HEK293 (cell line): Measurements from ENCODE around the gene ARHGAP26.

Experiments used
- CTCF ChIA-PET: fragments of 350-600 bp; formaldehyde crosslinking; extraction: SDS; loops from one replicate; lab custom pipeline; 2021; ENCODE audit warnings: antibody characterized with exemption; lab: Yijun Ruan, JAX
- POLR2A ChIA-PET: fragments of 300-600 bp; formaldehyde crosslinking; extraction: SDS; loops from one replicate; lab custom pipeline; 2020; ENCODE audit warnings: antibody characterized with exemption, inconsistent platforms; lab: Yijun Ruan, JAX
- H3K27ac ChIP-seq: fragments of 200-500 bp; sonication (Bioruptor generic); 2 replicates; pipeline ENCODE4 v1.5.1; 2014; ENCODE audit warnings: low read depth, low read length, control low read depth, inconsistent platforms; ENCODE audit errors: extremely low read depth
- H3K36me3 ChIP-seq, 2 experiments: fragments of 200-500 bp in 1 of 2; sonication (Bioruptor generic) in 1 of 2; 1 replicate in 1 of 2; 2 replicates in 1 of 2; pipeline ENCODE4 v1.5.1; 2014 to 2017; ENCODE audit warnings: inconsistent platforms in 2 of 2, low read length in 2 of 2; ENCODE audit not compliant: control insufficient read depth in 2 of 2, insufficient read depth in 1 of 2
- H3K4me1 ChIP-seq: fragments of 200-500 bp; sonication (Bioruptor generic); 2 replicates; pipeline ENCODE4 v1.5.1; 2014; ENCODE audit warnings: mild to moderate bottlenecking, low read length, inconsistent platforms; ENCODE audit not compliant: control insufficient read depth, insufficient read depth
- H3K4me3 ChIP-seq: 2 replicates; pipeline ENCODE4 v1.5.1; 2011; ENCODE audit warnings: low read depth, mild to moderate bottlenecking, control low read depth, low read length, moderate library complexity
- H3K9me3 ChIP-seq: fragments of 200-500 bp; sonication (Bioruptor generic); 2 replicates; pipeline ENCODE4 v1.5.1; 2014; ENCODE audit warnings: low read depth, low read length, inconsistent platforms; ENCODE audit not compliant: control insufficient read depth, insufficient read depth
- GFI1B ChIP-seq: fragments of 450-650 bp; formaldehyde crosslinking; IDR thresholded peaks from 2 replicates; pipeline ENCODE4 v1.5.1; 2016; ENCODE audit warnings: missing biosample characterization, missing genetic modification characterization
- GLIS1 ChIP-seq: fragments of 450-650 bp; formaldehyde crosslinking; IDR thresholded peaks from 2 replicates; pipeline ENCODE4 v1.5.1; 2016; ENCODE audit warnings: missing biosample characterization, missing genetic modification characterization
- KLF1 ChIP-seq: fragments of 450-650 bp; formaldehyde crosslinking; IDR thresholded peaks from 2 replicates; pipeline ENCODE4 v1.5.1; 2016; ENCODE audit warnings: missing biosample characterization, missing genetic modification characterization
- KLF16 ChIP-seq: fragments of 450-650 bp; formaldehyde crosslinking; IDR thresholded peaks from 2 replicates; pipeline ENCODE4 v1.5.1; 2017; ENCODE audit warnings: missing biosample characterization, missing genetic modification characterization
- KLF17 ChIP-seq: fragments of 450-650 bp; formaldehyde crosslinking; IDR thresholded peaks from 2 replicates; pipeline ENCODE4 v1.5.1; 2016; ENCODE audit warnings: missing biosample characterization, missing genetic modification characterization
- KLF7 ChIP-seq: fragments of 450-650 bp; formaldehyde crosslinking; IDR thresholded peaks from 2 replicates; pipeline ENCODE4 v1.5.1; 2016; ENCODE audit warnings: missing biosample characterization, missing genetic modification characterization, borderline replicate concordance
- OSR2 ChIP-seq: fragments of 450-650 bp; formaldehyde crosslinking; IDR thresholded peaks from 2 replicates; pipeline ENCODE4 v1.5.1; 2016; ENCODE audit warnings: missing biosample characterization, missing genetic modification characterization
- YY1 ChIP-seq: fragments of 450-650 bp; formaldehyde crosslinking; IDR thresholded peaks from 2 replicates; pipeline ENCODE4 v1.5.1; 2018; ENCODE audit warnings: missing biosample characterization, missing genetic modification characterization
- ZNF157 ChIP-seq: fragments of 450-650 bp; formaldehyde crosslinking; IDR thresholded peaks from 2 replicates; pipeline ENCODE4 v1.5.1; 2016; ENCODE audit warnings: missing biosample characterization, missing genetic modification characterization
- ZNF174 ChIP-seq: fragments of 450-650 bp; formaldehyde crosslinking; IDR thresholded peaks from 2 replicates; pipeline ENCODE4 v1.5.0; 2017; ENCODE audit warnings: missing biosample characterization, mild to moderate bottlenecking, missing genetic modification characterization
- ZNF18 ChIP-seq: fragments of 450-650 bp; formaldehyde crosslinking; IDR thresholded peaks from 2 replicates; pipeline ENCODE4 v1.5.1; 2016; ENCODE audit warnings: missing biosample characterization, missing genetic modification characterization
- ZNF2 ChIP-seq: fragments of 450-650 bp; formaldehyde crosslinking; IDR thresholded peaks from 2 replicates; pipeline ENCODE4 v1.5.1; 2016; ENCODE audit warnings: missing biosample characterization, missing genetic modification characterization
- ZNF24 ChIP-seq: fragments of 450-650 bp; formaldehyde crosslinking; IDR thresholded peaks from 2 replicates; pipeline ENCODE4 v1.5.1; 2016; ENCODE audit warnings: missing biosample characterization, missing genetic modification characterization
- ZNF350 ChIP-seq: fragments of 450-650 bp; formaldehyde crosslinking; IDR thresholded peaks from 2 replicates; pipeline ENCODE4 v1.5.0; 2017; ENCODE audit warnings: missing biosample characterization, mild to moderate bottlenecking, missing genetic modification characterization
- ZNF354C ChIP-seq: fragments of 450-650 bp; formaldehyde crosslinking; IDR thresholded peaks from 2 replicates; pipeline ENCODE4 v1.5.1; 2016; ENCODE audit warnings: missing biosample characterization, missing genetic modification characterization, low read depth, borderline replicate concordance
- ZNF366 ChIP-seq: fragments of 450-650 bp; formaldehyde crosslinking; conservative IDR thresholded peaks from 2 replicates; pipeline ENCODE4 v1.5.1; 2016; ENCODE audit warnings: missing biosample characterization, missing genetic modification characterization
- ZNF501 ChIP-seq: fragments of 450-650 bp; formaldehyde crosslinking; IDR thresholded peaks from 2 replicates; pipeline ENCODE4 v1.5.1; 2016; ENCODE audit warnings: missing biosample characterization, missing genetic modification characterization
- ZNF561 ChIP-seq: fragments of 450-650 bp; IDR thresholded peaks from 2 replicates; pipeline ENCODE4 v1.5.1; 2018; ENCODE audit warnings: missing biosample characterization, missing genetic modification characterization, borderline replicate concordance
- ZNF654 ChIP-seq: fragments of 450-650 bp; formaldehyde crosslinking; IDR thresholded peaks from 2 replicates; pipeline ENCODE4 v1.5.1; 2016; ENCODE audit warnings: low read depth, missing biosample characterization, missing genetic modification characterization
- ZNF664 ChIP-seq: fragments of 450-650 bp; formaldehyde crosslinking; IDR thresholded peaks from 2 replicates; pipeline ENCODE4 v1.5.1; 2016; ENCODE audit warnings: missing biosample characterization, missing genetic modification characterization
- ZNF701 ChIP-seq: fragments of 450-650 bp; formaldehyde crosslinking; IDR thresholded peaks from 2 replicates; pipeline ENCODE4 v1.5.1; 2016; ENCODE audit warnings: missing biosample characterization, missing genetic modification characterization
- ZNF776 ChIP-seq: fragments of 450-650 bp; formaldehyde crosslinking; IDR thresholded peaks from 2 replicates; pipeline ENCODE4 v1.5.0; 2017; ENCODE audit warnings: missing biosample characterization, missing genetic modification characterization, borderline replicate concordance
- ZNF837 ChIP-seq: fragments of 450-650 bp; formaldehyde crosslinking; IDR thresholded peaks from 2 replicates; pipeline ENCODE4 v1.5.1; 2016; ENCODE audit warnings: missing biosample characterization, missing genetic modification characterization
- TF ChIP-seq, protein P1 (sequence below): fragments of 450-650 bp; formaldehyde crosslinking; IDR thresholded peaks from 2 replicates; pipeline ENCODE4 v1.5.1; 2017; ENCODE audit warnings: missing biosample characterization, missing genetic modification characterization
- TF ChIP-seq, protein P2 (sequence below): fragments of 450-650 bp; formaldehyde crosslinking; IDR thresholded peaks from 2 replicates; pipeline ENCODE4 v1.5.1; 2016; ENCODE audit warnings: missing biosample characterization, missing genetic modification characterization

Gene ARHGAP26

GRCh38 chr5:142894749-142895148 is 124.6 kb downstream of the ARHGAP26 start (continued):
- no peak for TF ChIP-seq ZNF561 (tag by site-specific recombination)
- TF ChIP-seq GLIS1: no peak
- no peak for TF ChIP-seq ZNF2 (tag by site-specific recombination)
- no peak for TF ChIP-seq GFI1B (tag by site-specific recombination)
- TF ChIP-seq, protein P1, sequence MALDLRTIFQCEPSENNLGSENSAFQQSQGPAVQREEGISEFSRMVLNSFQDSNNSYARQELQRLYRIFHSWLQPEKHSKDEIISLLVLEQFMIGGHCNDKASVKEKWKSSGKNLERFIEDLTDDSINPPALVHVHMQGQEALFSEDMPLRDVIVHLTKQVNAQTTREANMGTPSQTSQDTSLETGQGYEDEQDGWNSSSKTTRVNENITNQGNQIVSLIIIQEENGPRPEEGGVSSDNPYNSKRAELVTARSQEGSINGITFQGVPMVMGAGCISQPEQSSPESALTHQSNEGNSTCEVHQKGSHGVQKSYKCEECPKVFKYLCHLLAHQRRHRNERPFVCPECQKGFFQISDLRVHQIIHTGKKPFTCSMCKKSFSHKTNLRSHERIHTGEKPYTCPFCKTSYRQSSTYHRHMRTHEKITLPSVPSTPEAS: no peak
- no peak for TF ChIP-seq ZNF157 (tag by site-specific recombination)

DNA sequence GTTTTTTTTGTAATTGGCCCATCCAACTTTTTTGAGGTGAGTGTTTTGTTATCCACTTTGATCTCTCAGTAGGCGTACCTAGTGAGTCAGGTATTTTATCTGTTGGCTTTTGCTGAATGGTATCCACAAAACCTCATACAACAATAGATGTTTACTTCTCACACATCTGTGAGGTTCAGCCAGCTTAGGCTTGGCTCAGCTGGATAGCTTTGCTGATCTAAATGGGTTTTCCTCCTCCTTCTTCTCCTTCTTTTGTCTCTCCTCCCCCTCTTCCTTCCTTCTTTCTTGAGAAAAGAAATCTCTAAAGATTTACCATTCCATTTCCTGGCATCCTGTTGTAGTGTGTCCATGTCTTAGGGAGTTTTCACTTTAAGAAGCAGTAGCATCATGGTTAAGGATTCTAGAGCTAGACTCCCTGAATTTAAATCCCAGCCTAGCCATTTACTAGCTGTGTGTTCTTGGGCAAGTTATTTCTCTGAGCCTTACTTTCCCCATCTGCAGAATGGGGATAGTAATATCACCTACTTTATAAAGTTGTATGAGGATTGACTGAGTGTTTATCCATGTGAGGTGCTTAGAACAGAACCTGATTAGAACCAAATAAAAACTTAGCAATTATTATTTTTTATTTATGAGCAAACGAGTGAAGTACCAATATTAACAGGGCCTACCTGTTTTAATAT is 126.3 kb downstream of the ARHGAP26 start:
- Histone ChIP-seq H3K4me1 (0 out of 2 replicates have a peak, but pooled peaks cover 4% of the 10 kb centered on the region), H3K4me3 (no peak overlapping the region), H3K9me3 (no peaks in the 10 kb centered on the region), H3K27ac (no peak overlapping the region), H3K36me3 (peaks cover 3 to 4% of the 10 kb centered on the region in 2 experiments; a peak in 1 of 3 replicates)
- TF ChIP-seq ZNF18 (tag by site-specific recombination) (no peak), OSR2 (tag by site-specific recombination) (no peak), YY1 (tag by site-specific recombination) (no peak), KLF16 (tag by site-specific recombination) (no peak), ZNF776 (tag by site-specific recombination) (no peak), ZNF24 (tag by site-specific recombination) (no peak)
- ChIA-PET CTCF (interaction anchor here (0.5 to 4.1 kb wide), 9 partner anchors 8 to 369 kb away, joined by 3 to 45 read pairs (median 5); no protein-coding TSS in a partner anchor), POLR2A (no interaction called here)

DNA sequence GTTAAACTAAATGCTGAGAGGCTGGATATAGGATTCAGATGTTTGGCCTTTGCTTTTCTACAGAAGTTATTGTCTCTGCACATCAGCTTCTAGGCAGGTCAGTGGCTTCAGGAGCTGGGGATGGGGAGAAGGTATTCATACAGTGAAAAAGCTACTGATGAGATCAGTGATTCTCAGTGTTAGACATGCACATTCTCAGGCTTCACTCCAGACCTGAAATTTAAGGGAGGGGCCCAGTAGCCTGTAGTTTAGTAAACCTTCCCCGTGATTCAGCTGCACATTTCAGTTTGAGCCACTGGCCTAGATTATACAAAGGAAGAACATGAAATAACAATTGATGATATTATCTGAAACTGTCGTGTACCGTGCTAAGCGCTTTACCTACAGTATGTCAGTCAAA is 127.2 kb downstream of the ARHGAP26 start:
- Histone ChIP-seq H3K27ac (no peak overlapping the region), H3K4me1 (0 out of 2 replicates have a peak, but pooled peaks cover 4% of the 10 kb centered on the region), H3K36me3 (peaks cover 3 to 4% of the 10 kb centered on the region in 2 experiments; a peak in 1 of 3 replicates), H3K9me3 (no peaks in the 10 kb centered on the region), H3K4me3 (no peak overlapping the region)
- TF ChIP-seq KLF1 (tag by site-specific recombination): no peak
- no peak for TF ChIP-seq ZNF654
- TF ChIP-seq KLF16 (tag by site-specific recombination): no peak
- no peak for TF ChIP-seq ZNF174 (tag by site-specific recombination)
- CTCF ChIA-PET: interaction anchor here (0.7 to 4.1 kb wide), 8 partner anchors 9 to 183 kb away, joined by 3 to 45 read pairs (median 8); no protein-coding TSS in a partner anchor
- POLR2A ChIA-PET: no interaction called here

- POLR2A ChIA-PET: no interaction called here
- CTCF ChIA-PET: interaction anchor here (1.1 to 1.8 kb wide), 2 partner anchors 13 to 203 kb away, joined by 3 to 5 read pairs; no protein-coding TSS in a partner anchor
- Histone ChIP-seq H3K4me1 (0 out of 2 replicates have a peak, but pooled peaks cover 4% of the 10 kb centered on the region), H3K9me3 (no peaks in the 10 kb centered on the region), H3K4me3 (no peak overlapping the region), H3K27ac (no peak overlapping the region), H3K36me3 (peaks cover 0 to 6% of the 10 kb centered on the region in 2 experiments; a peak in 2 of 3 replicates)
- no peak for TF ChIP-seq ZNF837 (tag by site-specific recombination)
- TF ChIP-seq ZNF664 (tag by site-specific recombination): no peak
- TF ChIP-seq ZNF174 (tag by site-specific recombination): no peak
- TF ChIP-seq GFI1B (tag by site-specific recombination): no peak
- TF ChIP-seq ZNF350: no peak
- no peak for TF ChIP-seq KLF17
- no peak for TF ChIP-seq ZNF366 (tag by site-specific recombination)
- no peak for TF ChIP-seq ZNF501 (tag by site-specific recombination)
- TF ChIP-seq, protein P2, sequence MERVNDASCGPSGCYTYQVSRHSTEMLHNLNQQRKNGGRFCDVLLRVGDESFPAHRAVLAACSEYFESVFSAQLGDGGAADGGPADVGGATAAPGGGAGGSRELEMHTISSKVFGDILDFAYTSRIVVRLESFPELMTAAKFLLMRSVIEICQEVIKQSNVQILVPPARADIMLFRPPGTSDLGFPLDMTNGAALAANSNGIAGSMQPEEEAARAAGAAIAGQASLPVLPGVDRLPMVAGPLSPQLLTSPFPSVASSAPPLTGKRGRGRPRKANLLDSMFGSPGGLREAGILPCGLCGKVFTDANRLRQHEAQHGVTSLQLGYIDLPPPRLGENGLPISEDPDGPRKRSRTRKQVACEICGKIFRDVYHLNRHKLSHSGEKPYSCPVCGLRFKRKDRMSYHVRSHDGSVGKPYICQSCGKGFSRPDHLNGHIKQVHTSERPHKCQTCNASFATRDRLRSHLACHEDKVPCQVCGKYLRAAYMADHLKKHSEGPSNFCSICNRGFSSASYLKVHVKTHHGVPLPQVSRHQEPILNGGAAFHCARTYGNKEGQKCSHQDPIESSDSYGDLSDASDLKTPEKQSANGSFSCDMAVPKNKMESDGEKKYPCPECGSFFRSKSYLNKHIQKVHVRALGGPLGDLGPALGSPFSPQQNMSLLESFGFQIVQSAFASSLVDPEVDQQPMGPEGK: no peak
- TF ChIP-seq ZNF701 (tag by site-specific recombination): no peak
- TF ChIP-seq ZNF354C (tag by site-specific recombination): no peak
- TF ChIP-seq KLF7 (tag by site-specific recombination): no peak
These were observed 130.8 kb downstream of the ARHGAP26 start for GRCh38 chr5:142900927-142901326.
